ENCODE measurements around the gene PIK3CB. TPM values are rescaled to one million over a fixed set of nuclear protein-coding genes. Genes with fewer than 3 reads are reported as not detected.

Gene PIK3CB
- total RNA-seq, 1 donor from 2014 or later, result 23.5 TPM

DNA sequence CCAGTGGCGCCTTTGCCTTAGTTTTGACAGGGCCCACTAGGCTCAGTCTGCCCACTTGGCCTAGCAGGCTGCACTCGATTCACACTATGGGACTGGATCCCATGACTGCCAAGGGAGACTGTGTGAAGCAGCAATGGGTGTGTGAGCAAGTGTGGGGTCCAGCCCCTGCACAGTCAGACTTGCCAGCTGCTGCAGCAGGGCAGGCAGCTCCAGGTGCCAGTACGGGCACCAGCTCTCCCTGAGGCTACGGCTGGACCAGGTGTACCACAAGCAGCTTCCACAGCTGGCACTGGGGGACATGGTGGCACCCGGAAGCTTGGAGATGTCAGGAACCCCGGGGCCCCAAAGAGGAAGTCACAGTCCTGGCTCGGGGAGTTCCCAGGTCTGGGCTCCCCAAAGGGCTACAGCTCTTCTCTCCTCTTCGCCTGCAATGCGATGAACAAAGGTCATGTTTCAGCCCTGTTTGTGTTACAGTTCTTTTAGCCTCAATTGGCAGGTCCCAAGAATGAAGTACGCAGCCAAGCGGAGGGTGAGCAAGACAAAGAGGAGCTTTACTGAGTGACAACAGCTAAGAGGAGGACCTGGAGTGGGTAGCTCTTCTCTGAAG lies 67.1 kb downstream of the PIK3CB start:
- Mint-ChIP-seq H3K4me1 (no peaks in the 10 kb centered on the region), H3K4me3 (no peak overlapping the region), H3K9me3 (no peaks in the 10 kb centered on the region), H3K36me3 (peaks cover 5% of the 10 kb centered on the region), H3K27ac (no peak overlapping the region), H3K27me3 (ENCODE audit: low read depth) (no peaks in the 10 kb centered on the region)
- DNase-seq (ENCODE audit: low spot score in 2 of 2, unreplicated experiment in 2 of 2), result no peak
- TF ChIP-seq, protein P1, sequence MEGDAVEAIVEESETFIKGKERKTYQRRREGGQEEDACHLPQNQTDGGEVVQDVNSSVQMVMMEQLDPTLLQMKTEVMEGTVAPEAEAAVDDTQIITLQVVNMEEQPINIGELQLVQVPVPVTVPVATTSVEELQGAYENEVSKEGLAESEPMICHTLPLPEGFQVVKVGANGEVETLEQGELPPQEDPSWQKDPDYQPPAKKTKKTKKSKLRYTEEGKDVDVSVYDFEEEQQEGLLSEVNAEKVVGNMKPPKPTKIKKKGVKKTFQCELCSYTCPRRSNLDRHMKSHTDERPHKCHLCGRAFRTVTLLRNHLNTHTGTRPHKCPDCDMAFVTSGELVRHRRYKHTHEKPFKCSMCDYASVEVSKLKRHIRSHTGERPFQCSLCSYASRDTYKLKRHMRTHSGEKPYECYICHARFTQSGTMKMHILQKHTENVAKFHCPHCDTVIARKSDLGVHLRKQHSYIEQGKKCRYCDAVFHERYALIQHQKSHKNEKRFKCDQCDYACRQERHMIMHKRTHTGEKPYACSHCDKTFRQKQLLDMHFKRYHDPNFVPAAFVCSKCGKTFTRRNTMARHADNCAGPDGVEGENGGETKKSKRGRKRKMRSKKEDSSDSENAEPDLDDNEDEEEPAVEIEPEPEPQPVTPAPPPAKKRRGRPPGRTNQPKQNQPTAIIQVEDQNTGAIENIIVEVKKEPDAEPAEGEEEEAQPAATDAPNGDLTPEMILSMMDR (IDR thresholded peaks at IDR 0.05; ENCODE audit: unreplicated experiment), result no peak

DNA sequence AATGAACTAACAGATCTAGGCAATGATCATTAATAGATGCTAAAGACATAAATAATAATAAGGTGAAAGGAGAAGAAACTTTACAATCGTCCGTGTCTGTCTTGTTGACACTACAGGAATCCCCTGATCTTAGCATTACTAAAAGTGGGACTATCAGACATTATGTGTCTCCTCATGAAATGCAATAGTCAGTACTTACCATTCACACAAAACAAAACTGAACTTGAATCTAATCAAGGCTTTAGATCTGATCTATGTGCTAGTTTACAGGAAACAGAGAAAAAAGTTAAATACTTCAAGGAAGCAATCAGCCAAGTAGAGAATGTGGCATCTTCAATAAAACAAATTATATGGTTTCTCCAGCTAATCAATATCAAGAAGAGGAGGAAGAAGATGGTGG lies 73.7 kb downstream of the PIK3CB start:
- TF ChIP-seq, protein P1 (IDR thresholded peaks at IDR 0.05; ENCODE audit: unreplicated experiment), result no peak
- Mint-ChIP-seq H3K9me3 (peaks cover 3% of the 10 kb centered on the region), H3K36me3 (peaks cover 11% of the 10 kb centered on the region), H3K27me3 (ENCODE audit: low read depth) (no peaks in the 10 kb centered on the region), H3K27ac (no peak overlapping the region), H3K4me1 (no peaks in the 10 kb centered on the region), H3K4me3 (no peak overlapping the region)
- DNase-seq (ENCODE audit: low spot score in 2 of 2, unreplicated experiment in 2 of 2), result no peak

DNA sequence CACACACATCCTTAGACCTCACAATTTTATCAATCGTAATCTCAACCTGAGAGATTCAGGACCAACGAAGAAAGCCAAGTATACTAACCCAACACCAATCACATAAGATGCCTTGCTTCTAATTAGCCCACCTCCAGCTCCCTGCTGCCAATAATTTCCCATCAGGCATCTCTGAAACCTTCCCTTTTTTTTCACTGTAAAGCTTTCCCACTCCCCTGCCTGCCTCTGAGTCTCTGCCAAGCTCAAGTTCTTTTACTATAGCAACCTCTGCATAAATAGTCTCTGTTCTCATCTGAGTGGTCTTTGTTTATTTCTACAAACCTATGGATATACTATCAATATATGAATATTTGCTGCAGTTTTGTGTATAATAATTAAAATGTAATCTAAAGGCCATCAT lies 86.5 kb downstream of the PIK3CB start:
- H3K36me3 Mint-ChIP-seq, result peaks cover 18% of the 10 kb centered on the region
- DNase-seq (ENCODE audit: low spot score in 2 of 2, unreplicated experiment in 2 of 2), result no peak
- H3K27me3 Mint-ChIP-seq (ENCODE audit: low read depth), result no peaks in the 10 kb centered on the region
- peaks cover 8% of the 10 kb centered on the region for H3K9me3 Mint-ChIP-seq
- TF ChIP-seq, protein P1 (IDR thresholded peaks at IDR 0.05; ENCODE audit: unreplicated experiment), result no peak
- no peaks in the 10 kb centered on the region for H3K4me1 Mint-ChIP-seq
- H3K4me3 Mint-ChIP-seq, result no peak overlapping the region
- peak overlapping the region; percentile 11 for H3K27ac Mint-ChIP-seq

DNA sequence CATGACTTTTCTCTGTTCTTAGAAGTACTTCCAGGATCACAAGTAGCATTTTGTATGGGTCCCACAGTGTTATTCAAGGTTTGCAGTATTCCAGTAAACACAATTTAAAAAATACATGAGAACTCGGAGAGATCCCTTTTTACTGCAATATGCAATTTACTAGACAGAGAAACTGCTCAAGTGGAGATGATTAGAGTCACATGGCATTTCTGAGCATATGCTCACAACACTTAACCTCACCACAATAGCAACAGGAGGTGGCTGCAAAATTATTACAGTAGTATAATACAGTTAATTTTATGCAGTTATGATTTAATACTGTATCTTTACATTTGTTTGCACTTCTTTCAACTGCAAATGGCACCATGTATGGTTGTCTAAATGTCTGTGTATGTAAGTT lies 87.5 kb downstream of the PIK3CB start:
- H3K4me3 Mint-ChIP-seq, result no peak overlapping the region
- peaks cover 8% of the 10 kb centered on the region for H3K9me3 Mint-ChIP-seq
- TF ChIP-seq, protein P1 (IDR thresholded peaks at IDR 0.05; ENCODE audit: unreplicated experiment), result no peak
- peaks cover 4% of the 10 kb centered on the region for H3K4me1 Mint-ChIP-seq
- no peaks in the 10 kb centered on the region for H3K27me3 Mint-ChIP-seq (ENCODE audit: low read depth)
- H3K27ac Mint-ChIP-seq, result no peak overlapping the region
- DNase-seq (ENCODE audit: low spot score in 2 of 2, unreplicated experiment in 2 of 2), result no peak
- H3K36me3 Mint-ChIP-seq, result peaks cover 15% of the 10 kb centered on the region

DNA sequence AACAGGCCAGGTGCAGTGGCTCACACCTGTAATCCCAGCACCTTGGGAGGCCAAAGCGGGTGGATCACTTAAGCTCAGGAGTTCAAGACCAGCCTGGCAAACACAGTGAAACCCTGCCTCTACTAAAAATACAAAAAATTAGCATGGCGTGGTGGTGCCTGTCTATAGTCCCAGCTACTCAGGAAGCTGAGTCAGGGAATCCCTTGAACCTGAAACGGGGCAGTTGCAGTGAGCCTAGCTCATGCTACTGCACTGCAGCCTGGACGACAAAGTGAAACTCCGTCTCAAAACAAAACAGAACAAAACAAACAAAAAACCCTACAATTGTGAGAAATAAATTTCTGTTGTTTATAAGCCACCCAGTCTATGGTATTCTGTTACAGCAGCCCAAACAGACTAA lies 94.7 kb downstream of the PIK3CB start:
- TF ChIP-seq, protein P1 (IDR thresholded peaks at IDR 0.05; ENCODE audit: unreplicated experiment), result no peak

DNA sequence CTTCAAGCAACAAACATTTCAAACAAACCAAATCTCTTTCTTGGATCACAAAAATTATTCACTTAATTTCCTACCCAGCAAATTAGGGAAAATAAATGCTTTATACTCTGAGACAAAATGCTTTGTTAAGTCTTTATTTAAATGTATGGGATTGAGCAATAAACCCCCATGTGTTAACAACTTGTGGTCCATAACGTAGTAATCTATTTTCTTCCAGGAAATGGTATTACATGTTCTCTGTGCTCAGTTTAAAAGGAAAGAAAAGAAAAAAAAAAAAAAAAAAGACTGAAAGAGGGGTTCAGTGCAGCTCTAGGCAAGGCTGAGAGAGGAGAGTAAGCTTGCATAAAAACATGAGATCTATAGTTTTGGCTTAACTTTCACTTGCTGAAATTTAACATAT lies 102.3 kb downstream of the PIK3CB start:
- H3K4me1 Mint-ChIP-seq, result no peaks in the 10 kb centered on the region
- H3K4me3 Mint-ChIP-seq, result no peak overlapping the region
- no peak for DNase-seq (ENCODE audit: low spot score in 2 of 2, unreplicated experiment in 2 of 2)
- peaks cover 9% of the 10 kb centered on the region for H3K36me3 Mint-ChIP-seq
- TF ChIP-seq, protein P1 (IDR thresholded peaks at IDR 0.05; ENCODE audit: unreplicated experiment), result no peak
- H3K27ac Mint-ChIP-seq, result no peak overlapping the region
- H3K27me3 Mint-ChIP-seq (ENCODE audit: low read depth), result no peaks in the 10 kb centered on the region
- H3K9me3 Mint-ChIP-seq, result no peaks in the 10 kb centered on the region

More for the DNA sequence above, 94.7 kb downstream of the PIK3CB start:
- Mint-ChIP-seq H3K4me1 (peaks cover 4% of the 10 kb centered on the region), H3K9me3 (no peaks in the 10 kb centered on the region), H3K27me3 (ENCODE audit: low read depth) (no peaks in the 10 kb centered on the region), H3K4me3 (no peak overlapping the region), H3K27ac (no peak overlapping the region), H3K36me3 (peaks cover 16% of the 10 kb centered on the region)
- no peak for DNase-seq (ENCODE audit: low spot score in 2 of 2, unreplicated experiment in 2 of 2)
